CD4-positive, alpha-beta memory T cell (primary cell): Measurements from ENCODE around the gene SART1. TPM values are rescaled to one million over a fixed set of nuclear protein-coding genes. Genes with fewer than 3 reads are reported as not detected.

Experiments
- CTCF ChIA-PET: fragments of 350-600 bp; sonication (Branson Sonifier 250); formaldehyde crosslinking; loops from one replicate; lab custom pipeline; 2021; ENCODE audit warnings: inconsistent platforms; ENCODE audit not compliant: partially characterized antibody; lab: Charles Lee
- POLR2A ChIA-PET: fragments of 350-600 bp; sonication (Branson Sonifier 250); formaldehyde crosslinking; loops from one replicate; lab custom pipeline; 2021; ENCODE audit not compliant: partially characterized antibody; lab: Charles Lee
- DNase-seq, 5 donors: peaks; one replicate each; pipeline versions ENCODE4 v3.0.0 to v3.0.0-alpha.2; 2020 to 2022; ENCODE audit warnings: mixed read lengths in 1 of 5
- H3K27ac ChIP-seq: one replicate; pipeline ENCODE4 v1.7.0; 2013; ENCODE audit warnings: low read depth, low read length
- H3K27me3 ChIP-seq: 2 replicates; pipeline ENCODE4 v1.7.0; 2013; ENCODE audit warnings: mild to moderate bottlenecking, low read length, moderate library complexity; ENCODE audit not compliant: insufficient read depth
- H3K36me3 ChIP-seq: 2 replicates; pipeline ENCODE4 v1.7.0; 2013; ENCODE audit warnings: mild to moderate bottlenecking, low read length, moderate library complexity; ENCODE audit not compliant: insufficient read depth
- H3K4me1 ChIP-seq: 2 replicates; pipeline ENCODE4 v1.7.0; 2013; ENCODE audit warnings: mild to moderate bottlenecking, low read length, moderate library complexity; ENCODE audit not compliant: insufficient read depth
- H3K4me3 ChIP-seq, 2 donors: one replicate each; pipeline ENCODE4 v1.7.0; 2013; ENCODE audit warnings: low read length in 2 of 2, mild to moderate bottlenecking in 1 of 2
- H3K9me3 ChIP-seq, 2 donors: one replicate each; pipeline ENCODE4 v1.7.0; 2013; ENCODE audit warnings: low read length in 2 of 2, control low read depth in 1 of 2; ENCODE audit not compliant: control insufficient read depth in 1 of 2
- H3K27ac Mint-ChIP-seq, 7 donors: one replicate each; pipeline ENCODE4 v1.8.0; 2020 to 2021; ENCODE audit warnings: mixed read lengths in 7 of 7, mild to moderate bottlenecking in 6 of 7, inconsistent platforms in 3 of 7, moderate library complexity in 3 of 7
- H3K27me3 Mint-ChIP-seq, 2 donors: one replicate each; pipeline ENCODE4 v1.8.0; 2020 to 2021; ENCODE audit warnings: mixed read lengths in 2 of 2
- H3K36me3 Mint-ChIP-seq, 2 donors: one replicate each; pipeline ENCODE4 v1.8.0; 2020 to 2021; ENCODE audit warnings: mixed read lengths in 2 of 2, inconsistent platforms in 1 of 2, mild to moderate bottlenecking in 1 of 2
- H3K4me1 Mint-ChIP-seq, 4 donors: one replicate each; pipeline ENCODE4 v1.8.0; 2020 to 2021; ENCODE audit warnings: mixed read lengths in 4 of 4, mild to moderate bottlenecking in 1 of 4
- H3K4me3 Mint-ChIP-seq, 8 donors: one replicate each; pipeline ENCODE4 v1.8.0; 2020 to 2021; ENCODE audit warnings: mixed read lengths in 8 of 8, mild to moderate bottlenecking in 7 of 8, moderate library complexity in 6 of 8, inconsistent platforms in 3 of 8
- H3K9me3 Mint-ChIP-seq, 8 donors: one replicate each; pipeline ENCODE4 v1.8.0; 2020 to 2021; ENCODE audit warnings: mixed read lengths in 8 of 8, mild to moderate bottlenecking in 5 of 8, inconsistent platforms in 3 of 8, moderate library complexity in 1 of 8
- intact Hi-C: fragments of 100-400 bp; cut with micrococcal nuclease; formaldehyde crosslinking; loops from one replicate; pipeline ENCODE4 v1.15.1; 2023
- polyA plus RNA-seq, 2 donors: library from polyadenylated mRNA; unstranded; fragments of 300-500 nt; fragmentation: Illumina TruSeq; gene quantifications; one replicate each; pipeline ENCODE4 v1.2.3, GENCODE V29; 2021
- total RNA-seq, 2 experiments: library from RNA; stranded (reverse); gene quantifications; one replicate each; pipeline ENCODE4 v1.2.3, GENCODE V29; 2021

SART1 gene
- total and polyA plus RNA-seq, 4 experiments from 2014 or later, result 11.5 to 90.6 (median 67.2) TPM

- Histone ChIP-seq H3K9me3 (no peaks in the 10 kb centered on the region), H3K27ac (no peak overlapping the region), H3K4me1 (no peaks in the 10 kb centered on the region), H3K27me3 (no peaks in the 10 kb centered on the region), H3K36me3 (peaks cover 37% of the 10 kb centered on the region), H3K4me3 (no peak overlapping the region)
- Mint-ChIP-seq H3K4me3 (peak overlapping the region in 1 of 8 donors; percentile 53), H3K9me3 (no peaks in the 10 kb centered on the region), H3K36me3 (peaks cover 46 to 61% of the 10 kb centered on the region in 2 donors), H3K27me3 (no peaks in the 10 kb centered on the region), H3K4me1 (peaks cover 2 to 19% (median 9%) of the 10 kb centered on the region in 4 donors), H3K27ac (peak overlapping the region in 3 of 7 donors; percentile 0 to 35 (median 30))
- intact Hi-C loops, result no loop called here
- no peak for DNase-seq
- POLR2A ChIA-PET, result interaction anchor here (1.0 to 1.3 kb wide), 2 partner anchors 44 to 98 kb away, joined by 3 to 5 read pairs; no protein-coding TSS in a partner anchor
- CTCF ChIA-PET, result interaction anchor here (0.8 to 1.6 kb wide), 5 partner anchors 71 to 261 kb away, joined by 3 to 5 read pairs (median 4); partner anchors contain the start of genes CCDC85B and FIBP
These were observed 10.6 kb downstream of the SART1 start for GRCh38 chr11:65972116-65972515.

- H3K36me3 ChIP-seq, result peaks cover 32% of the 10 kb centered on the region
- Mint-ChIP-seq H3K27ac (no peak overlapping the region), H3K4me1 (peaks cover 0 to 12% (median 6%) of the 10 kb centered on the region in 4 donors), H3K9me3 (no peaks in the 10 kb centered on the region), H3K4me3 (no peak overlapping the region), H3K27me3 (no peaks in the 10 kb centered on the region), H3K36me3 (peaks cover 38 to 58% of the 10 kb centered on the region in 2 donors)
- H3K4me1 ChIP-seq, result no peaks in the 10 kb centered on the region
- no peaks in the 10 kb centered on the region for H3K9me3 ChIP-seq
- H3K27me3 ChIP-seq, result no peaks in the 10 kb centered on the region
- DNase-seq, result no peak
- intact Hi-C loops, result no loop called here
- POLR2A ChIA-PET, result interaction anchor here (0.6 kb wide), 1 partner anchor 19 kb away, joined by 3 read pairs; no protein-coding TSS in a partner anchor
- CTCF ChIA-PET, result interaction anchor here (1.3 to 2.0 kb wide), 2 partner anchors 89 to 90 kb away, joined by 5 to 7 read pairs; no protein-coding TSS in a partner anchor
- H3K27ac ChIP-seq, result no peak overlapping the region
- H3K4me3 ChIP-seq, result no peak overlapping the region
These were observed 12.0 kb downstream of the SART1 start for GRCh38 chr11:65973439-65974110.

GRCh38 chr11:65975771-65976170 is 14.2 kb downstream of the SART1 start:
- H3K9me3 Mint-ChIP-seq, result no peaks in the 10 kb centered on the region
- Histone ChIP-seq H3K27ac (no peak overlapping the region), H3K27me3 (no peaks in the 10 kb centered on the region), H3K4me1 (no peaks in the 10 kb centered on the region), H3K36me3 (peaks cover 24% of the 10 kb centered on the region), H3K9me3 (no peaks in the 10 kb centered on the region), H3K4me3 (no peak overlapping the region)
- no peak overlapping the region for H3K4me3 Mint-ChIP-seq
- peaks cover 0 to 4% (median 2%) of the 10 kb centered on the region in 4 donors for H3K4me1 Mint-ChIP-seq
- peaks cover 32 to 56% of the 10 kb centered on the region in 2 donors for H3K36me3 Mint-ChIP-seq
- H3K27me3 Mint-ChIP-seq, result no peaks in the 10 kb centered on the region
- no peak for DNase-seq
- peak overlapping the region in 3 of 7 donors; percentile 51 to 85 (median 76) for H3K27ac Mint-ChIP-seq
- intact Hi-C loops, result no loop called here
- POLR2A ChIA-PET, result no interaction called here
- CTCF ChIA-PET, result interaction anchor here (2.0 kb wide), 1 partner anchor 91 kb away, joined by 7 read pairs; no protein-coding TSS in a partner anchor

GRCh38 chr11:65976216-65977176 is 15.0 kb downstream of the SART1 start:
- Mint-ChIP-seq H3K36me3 (peaks cover 32 to 56% of the 10 kb centered on the region in 2 donors), H3K4me1 (peaks cover 0 to 4% (median 2%) of the 10 kb centered on the region in 4 donors), H3K4me3 (no peak overlapping the region), H3K27ac (peak overlapping the region in 3 of 7 donors; percentile 35 to 85 (median 73)), H3K9me3 (no peaks in the 10 kb centered on the region), H3K27me3 (no peaks in the 10 kb centered on the region)
- DNase-seq, result no peak
- Histone ChIP-seq H3K4me3 (no peak overlapping the region), H3K27me3 (no peaks in the 10 kb centered on the region), H3K27ac (no peak overlapping the region), H3K4me1 (no peaks in the 10 kb centered on the region), H3K9me3 (no peaks in the 10 kb centered on the region), H3K36me3 (peaks cover 24% of the 10 kb centered on the region)
- POLR2A ChIA-PET, result interaction anchor here (0.5 kb wide), 1 partner anchor 86 kb away, joined by 3 read pairs; the partner anchor contains the start of gene CCDC85B
- intact Hi-C loops, result no loop called here
- CTCF ChIA-PET, result no interaction called here

GRCh38 chr11:65977621-65978390 is 16.3 kb downstream of the SART1 start:
- H3K4me1 ChIP-seq, result no peaks in the 10 kb centered on the region
- ChIA-PET POLR2A (no interaction called here), CTCF (no interaction called here)
- Mint-ChIP-seq H3K27me3 (no peaks in the 10 kb centered on the region), H3K9me3 (no peaks in the 10 kb centered on the region), H3K4me3 (no peak overlapping the region), H3K27ac (no peak overlapping the region), H3K36me3 (peaks cover 24 to 45% of the 10 kb centered on the region in 2 donors), H3K4me1 (peaks cover 0 to 4% (median under 1%) of the 10 kb centered on the region in 4 donors)
- no peak for DNase-seq
- H3K9me3 ChIP-seq, result no peaks in the 10 kb centered on the region
- intact Hi-C loops, result no loop called here
- H3K27me3 ChIP-seq, result no peaks in the 10 kb centered on the region
- H3K27ac ChIP-seq, result no peak overlapping the region
- H3K4me3 ChIP-seq, result no peak overlapping the region
- H3K36me3 ChIP-seq, result peaks cover 24% of the 10 kb centered on the region

- Histone ChIP-seq H3K27ac (no peak overlapping the region), H3K4me3 (no peak overlapping the region), H3K4me1 (no peaks in the 10 kb centered on the region), H3K27me3 (no peaks in the 10 kb centered on the region), H3K36me3 (peaks cover 24% of the 10 kb centered on the region), H3K9me3 (no peaks in the 10 kb centered on the region)
- CTCF ChIA-PET, result interaction anchor here (1.2 to 2.0 kb wide), 2 partner anchors 11 to 267 kb away, joined by 3 to 11 read pairs; partner anchors contain the start of gene KAT5
- Mint-ChIP-seq H3K27ac (no peak overlapping the region), H3K27me3 (no peaks in the 10 kb centered on the region), H3K4me3 (no peak overlapping the region), H3K4me1 (peaks cover 0 to 4% (median under 1%) of the 10 kb centered on the region in 4 donors), H3K9me3 (no peaks in the 10 kb centered on the region), H3K36me3 (peaks cover 18 to 39% of the 10 kb centered on the region in 2 donors)
- POLR2A ChIA-PET, result no interaction called here
- intact Hi-C loops, result no loop called here
- DNase-seq, result no peak
These were observed 17.1 kb downstream of the SART1 start for GRCh38 chr11:65978391-65979238.
